Measurements from ENCODE around the gene LAMA3. TPM values are rescaled to one million over a fixed set of nuclear protein-coding genes. Genes with fewer than 3 reads are reported as not detected.

Gene LAMA3
- total RNA-seq, 1 donor from 2014 or later, result 106 TPM

DNA sequence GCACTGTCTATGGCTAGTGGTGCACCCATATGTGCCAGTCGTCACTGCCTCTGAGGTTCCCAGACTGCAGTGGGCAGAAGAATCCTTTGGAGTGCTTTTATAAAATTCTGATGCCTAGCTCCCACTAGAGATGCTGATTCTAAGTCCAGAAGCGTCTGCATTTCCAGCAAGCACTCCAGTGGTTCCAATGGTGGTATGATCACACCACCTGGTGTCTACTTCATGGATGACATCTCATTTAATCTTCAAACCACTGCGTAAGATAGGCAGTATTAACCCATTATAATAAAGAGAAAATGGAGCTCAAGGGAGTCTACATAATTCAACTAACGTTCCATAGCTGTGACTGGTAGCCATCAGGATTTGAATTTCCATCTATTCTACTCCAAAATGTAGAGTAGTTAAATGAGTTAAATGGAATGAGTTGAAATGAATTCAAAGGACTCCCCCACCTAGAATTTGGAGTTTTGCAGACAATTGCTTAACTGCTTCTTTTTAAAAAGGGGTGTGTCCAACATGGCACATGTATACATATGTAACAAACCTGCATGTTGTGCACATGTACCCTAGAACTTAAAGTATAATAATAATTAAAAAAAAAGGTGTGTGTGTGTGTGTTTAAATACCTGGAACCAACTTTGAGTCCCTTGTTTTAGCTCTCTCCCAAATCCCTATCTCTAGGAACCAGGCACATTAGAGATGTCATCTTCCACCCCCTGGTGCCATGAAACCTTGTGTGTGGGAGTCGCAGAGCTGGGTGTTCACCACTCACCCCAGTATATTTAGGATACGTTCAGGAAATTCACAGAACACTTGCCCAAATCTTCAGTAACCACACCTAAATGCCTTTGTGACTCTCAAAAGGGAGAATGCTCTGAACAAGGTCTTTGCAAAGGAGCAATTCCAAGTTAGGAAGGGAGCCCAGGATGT, 14.1 kb downstream of the LAMA3 start:
- TF ChIP-seq, protein P1, sequence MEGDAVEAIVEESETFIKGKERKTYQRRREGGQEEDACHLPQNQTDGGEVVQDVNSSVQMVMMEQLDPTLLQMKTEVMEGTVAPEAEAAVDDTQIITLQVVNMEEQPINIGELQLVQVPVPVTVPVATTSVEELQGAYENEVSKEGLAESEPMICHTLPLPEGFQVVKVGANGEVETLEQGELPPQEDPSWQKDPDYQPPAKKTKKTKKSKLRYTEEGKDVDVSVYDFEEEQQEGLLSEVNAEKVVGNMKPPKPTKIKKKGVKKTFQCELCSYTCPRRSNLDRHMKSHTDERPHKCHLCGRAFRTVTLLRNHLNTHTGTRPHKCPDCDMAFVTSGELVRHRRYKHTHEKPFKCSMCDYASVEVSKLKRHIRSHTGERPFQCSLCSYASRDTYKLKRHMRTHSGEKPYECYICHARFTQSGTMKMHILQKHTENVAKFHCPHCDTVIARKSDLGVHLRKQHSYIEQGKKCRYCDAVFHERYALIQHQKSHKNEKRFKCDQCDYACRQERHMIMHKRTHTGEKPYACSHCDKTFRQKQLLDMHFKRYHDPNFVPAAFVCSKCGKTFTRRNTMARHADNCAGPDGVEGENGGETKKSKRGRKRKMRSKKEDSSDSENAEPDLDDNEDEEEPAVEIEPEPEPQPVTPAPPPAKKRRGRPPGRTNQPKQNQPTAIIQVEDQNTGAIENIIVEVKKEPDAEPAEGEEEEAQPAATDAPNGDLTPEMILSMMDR (IDR thresholded peaks at IDR 0.05), result peak; percentile 56 to 77 (median 58)
- no peak for TF ChIP-seq POLR2A (IDR thresholded peaks at IDR 0.05)
- peak in 1 of 2 donors; percentile 61 for TF ChIP-seq POLR2AphosphoS5 (IDR thresholded peaks at IDR 0.05; ENCODE audit: insufficient read depth in 1 of 2, low read depth in 1 of 2)
- no peaks in the 10 kb centered on the region for H3K4me1 ChIP-seq
- intact Hi-C loops (cut with DNase I), result loop anchor here (5.0 kb wide), 1 partner anchor 81 kb away; no protein-coding TSS in a partner anchor
- no peaks in the 10 kb centered on the region for H3K36me3 ChIP-seq
- peak overlapping the region; percentile 34 for H3K27ac ChIP-seq
- no peak for DNase-seq (ENCODE audit: extremely low spot score in 2 of 2)
- H3K4me3 ChIP-seq, result no peak overlapping the region
- H3K9me3 ChIP-seq, result no peaks in the 10 kb centered on the region
- H3K27me3 ChIP-seq, result no peaks in the 10 kb centered on the region

DNA sequence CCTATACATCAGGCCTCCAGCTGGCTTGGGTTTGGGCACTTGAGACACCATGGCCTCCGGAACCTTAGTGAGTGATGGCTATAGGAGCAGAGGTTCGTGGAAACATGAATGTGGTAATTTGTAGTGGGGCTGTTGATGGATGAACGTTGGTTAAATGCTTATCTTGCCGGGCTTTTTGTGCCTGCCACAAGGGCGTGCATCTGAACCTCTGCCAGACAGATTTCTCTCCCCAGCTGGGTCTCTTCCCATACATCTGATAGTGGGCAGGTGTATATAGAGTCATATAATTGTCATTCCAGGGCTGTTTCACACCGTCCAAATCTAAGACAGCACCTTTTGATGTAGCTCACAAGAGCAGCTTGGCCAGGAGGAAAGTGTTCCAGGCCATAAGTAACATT, 14.7 kb downstream of the LAMA3 start:
- no peak for TF ChIP-seq POLR2AphosphoS5 (IDR thresholded peaks at IDR 0.05; ENCODE audit: insufficient read depth in 1 of 2, low read depth in 1 of 2)
- no peaks in the 10 kb centered on the region for H3K27me3 ChIP-seq
- no peaks in the 10 kb centered on the region for H3K36me3 ChIP-seq
- intact Hi-C loops (cut with DNase I), result loop anchor here (5.0 kb wide), 1 partner anchor 82 kb away; no protein-coding TSS in a partner anchor
- no peak for DNase-seq (ENCODE audit: extremely low spot score in 2 of 2)
- no peaks in the 10 kb centered on the region for H3K4me1 ChIP-seq
- H3K4me3 ChIP-seq, result no peak overlapping the region
- peak overlapping the region; percentile 34 for H3K27ac ChIP-seq
- no peaks in the 10 kb centered on the region for H3K9me3 ChIP-seq

DNA sequence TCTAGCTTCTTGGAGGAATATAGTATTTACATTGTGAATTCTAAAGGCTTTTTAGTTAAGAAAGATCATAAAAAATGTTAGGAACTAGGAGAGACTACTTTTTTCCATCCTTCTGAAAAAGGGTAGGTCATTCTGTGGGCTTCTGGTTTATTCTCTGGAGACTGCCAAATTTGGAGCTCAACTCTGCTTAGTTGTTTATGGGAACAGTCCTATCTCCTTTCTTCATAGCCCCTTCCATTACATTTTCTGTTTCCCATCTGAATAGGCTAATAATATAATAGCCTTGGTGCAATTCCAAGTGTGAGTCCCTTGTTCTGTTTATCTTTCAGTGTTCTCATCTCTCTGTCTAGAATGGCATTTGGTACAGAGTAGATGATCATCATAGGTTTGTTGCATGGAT, 15.6 kb downstream of the LAMA3 start:
- DNase-seq (ENCODE audit: extremely low spot score in 2 of 2), result no peak
- Histone ChIP-seq H3K27me3 (no peaks in the 10 kb centered on the region), H3K4me1 (no peaks in the 10 kb centered on the region), H3K4me3 (no peak overlapping the region), H3K9me3 (no peaks in the 10 kb centered on the region), H3K36me3 (no peaks in the 10 kb centered on the region), H3K27ac (peak overlapping the region; percentile 34)
- intact Hi-C loops (cut with DNase I), result loop anchor here (5.0 kb wide), 1 partner anchor 83 kb away; no protein-coding TSS in a partner anchor
- no peak for TF ChIP-seq POLR2A (IDR thresholded peaks at IDR 0.05)
- TF ChIP-seq POLR2AphosphoS5 (IDR thresholded peaks at IDR 0.05; ENCODE audit: insufficient read depth in 1 of 2, low read depth in 1 of 2), result no peak
- TF ChIP-seq, protein P1 (IDR thresholded peaks at IDR 0.05), result no peak

DNA sequence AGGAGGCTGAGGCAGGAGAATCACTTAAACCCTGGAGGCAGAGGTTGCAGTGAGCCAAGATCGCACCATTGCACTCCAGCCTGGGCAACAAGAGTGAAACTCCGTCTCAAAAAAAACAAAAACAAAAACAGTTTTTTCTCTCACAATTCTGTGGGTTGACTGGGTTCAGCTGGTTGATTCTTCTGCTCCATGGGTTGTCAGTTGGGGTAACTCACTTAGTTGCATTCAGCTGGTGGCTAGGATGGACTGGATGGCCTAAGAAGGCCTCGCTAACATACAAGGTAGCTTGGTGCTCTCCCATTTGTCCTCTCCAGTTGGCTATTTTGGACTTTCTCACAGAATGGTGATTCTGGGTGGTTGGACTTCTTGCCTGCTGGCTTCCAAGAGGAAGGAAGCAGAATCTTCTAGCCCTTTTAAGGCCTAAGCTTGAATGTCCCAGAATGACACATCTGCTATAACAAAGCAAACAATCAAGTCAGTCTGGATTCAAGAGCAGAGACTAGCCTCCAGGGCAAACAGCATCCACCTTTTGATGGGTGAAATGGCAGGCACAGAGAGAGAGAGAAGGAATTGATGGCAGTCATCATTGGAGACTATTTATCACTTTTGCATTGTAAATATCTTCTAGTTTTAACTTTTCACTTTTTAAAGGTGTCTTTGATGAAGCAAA, 17.9 kb downstream of the LAMA3 start:
- no peaks in the 10 kb centered on the region for H3K4me1 ChIP-seq
- H3K27ac ChIP-seq, result no peak overlapping the region
- no peaks in the 10 kb centered on the region for H3K27me3 ChIP-seq
- H3K36me3 ChIP-seq, result no peaks in the 10 kb centered on the region
- intact Hi-C loops (cut with DNase I), result no loop called here
- H3K9me3 ChIP-seq, result no peaks in the 10 kb centered on the region
- DNase-seq (ENCODE audit: extremely low spot score in 2 of 2), result no peak
- no peak overlapping the region for H3K4me3 ChIP-seq
- no peak for TF ChIP-seq POLR2A (IDR thresholded peaks at IDR 0.05)
- TF ChIP-seq, protein P1 (IDR thresholded peaks at IDR 0.05), result no peak
- TF ChIP-seq POLR2AphosphoS5 (IDR thresholded peaks at IDR 0.05; ENCODE audit: insufficient read depth in 1 of 2, low read depth in 1 of 2), result no peak

DNA sequence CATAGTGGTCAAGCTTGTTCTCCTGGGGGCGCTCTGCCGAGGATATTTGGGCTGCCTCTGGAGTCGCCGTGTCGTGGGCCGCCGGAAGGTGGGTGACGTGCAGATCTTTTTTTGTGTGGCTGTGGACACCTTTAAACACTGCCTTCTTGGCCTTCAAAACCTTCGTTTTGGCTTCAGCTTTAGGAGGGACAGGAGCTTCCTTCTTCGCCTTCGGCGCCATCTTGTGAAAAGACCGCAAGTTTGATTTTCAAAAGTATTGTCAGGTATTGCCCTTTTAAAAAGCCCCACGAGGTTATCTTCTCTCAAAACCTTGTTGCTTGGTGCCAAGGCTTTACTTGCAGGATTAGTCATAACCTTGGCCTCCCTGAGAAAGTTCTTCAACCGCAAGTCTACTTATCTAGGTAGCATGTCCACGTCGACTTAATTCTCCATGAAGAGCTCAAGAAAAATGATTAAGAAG, 20.8 kb downstream of the LAMA3 start:
- no peaks in the 10 kb centered on the region for H3K4me1 ChIP-seq
- no peaks in the 10 kb centered on the region for H3K27me3 ChIP-seq
- no peak overlapping the region for H3K27ac ChIP-seq
- no peak for DNase-seq (ENCODE audit: extremely low spot score in 2 of 2)
- H3K4me3 ChIP-seq, result no peak overlapping the region
- no peaks in the 10 kb centered on the region for H3K9me3 ChIP-seq
- peaks cover 0 to 5% of the 10 kb centered on the region in 2 donors for H3K36me3 ChIP-seq
- intact Hi-C loops (cut with DNase I), result no loop called here
- TF ChIP-seq, protein P1 (IDR thresholded peaks at IDR 0.05), result no peak
- TF ChIP-seq POLR2AphosphoS5 (IDR thresholded peaks at IDR 0.05; ENCODE audit: insufficient read depth in 1 of 2, low read depth in 1 of 2) (no peak), POLR2A (IDR thresholded peaks at IDR 0.05) (no peak)
